Erythroblast (primary cell): ENCODE data around the gene RELT.
A peak's percentile ranks its signal among the peaks of the same experiment; 100 is the strongest.

Experiments
- DNase-seq, 2 experiments: peaks; one replicate each; lab custom pipeline; 2025; lab: John Stamatoyannopoulos, UW
- GATA1 ChIP-seq: IDR thresholded peaks from 2 replicates; pipeline ENCODE4 v1.6.1; 2011; ENCODE audit warnings: low read depth, mild to moderate bottlenecking, control low read depth, low read length, moderate library complexity
- POLR2A ChIP-seq: IDR thresholded peaks from 2 replicates; pipeline ENCODE4 v1.6.1; 2011; ENCODE audit warnings: mild to moderate bottlenecking, low read length

The RELT gene

DNA sequence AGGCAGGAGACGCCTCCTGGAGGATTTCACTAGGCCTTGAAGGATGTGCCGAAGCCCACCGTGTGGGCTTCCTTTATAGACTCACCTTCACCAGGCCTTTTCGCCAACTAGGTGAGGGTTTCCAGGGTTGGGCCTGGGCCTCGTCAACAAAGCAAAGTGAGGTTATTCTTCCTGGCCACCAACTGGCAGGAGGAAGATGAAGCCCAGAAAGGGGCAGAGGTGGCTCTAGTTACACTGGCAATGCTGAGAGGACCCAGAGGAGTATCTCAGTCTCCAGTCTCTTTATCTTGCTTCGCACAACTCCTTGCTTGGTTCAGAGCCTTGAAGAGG is 404 bp upstream of the RELT start:
- TF ChIP-seq GATA1 (no peak), POLR2A (no peak)

DNA sequence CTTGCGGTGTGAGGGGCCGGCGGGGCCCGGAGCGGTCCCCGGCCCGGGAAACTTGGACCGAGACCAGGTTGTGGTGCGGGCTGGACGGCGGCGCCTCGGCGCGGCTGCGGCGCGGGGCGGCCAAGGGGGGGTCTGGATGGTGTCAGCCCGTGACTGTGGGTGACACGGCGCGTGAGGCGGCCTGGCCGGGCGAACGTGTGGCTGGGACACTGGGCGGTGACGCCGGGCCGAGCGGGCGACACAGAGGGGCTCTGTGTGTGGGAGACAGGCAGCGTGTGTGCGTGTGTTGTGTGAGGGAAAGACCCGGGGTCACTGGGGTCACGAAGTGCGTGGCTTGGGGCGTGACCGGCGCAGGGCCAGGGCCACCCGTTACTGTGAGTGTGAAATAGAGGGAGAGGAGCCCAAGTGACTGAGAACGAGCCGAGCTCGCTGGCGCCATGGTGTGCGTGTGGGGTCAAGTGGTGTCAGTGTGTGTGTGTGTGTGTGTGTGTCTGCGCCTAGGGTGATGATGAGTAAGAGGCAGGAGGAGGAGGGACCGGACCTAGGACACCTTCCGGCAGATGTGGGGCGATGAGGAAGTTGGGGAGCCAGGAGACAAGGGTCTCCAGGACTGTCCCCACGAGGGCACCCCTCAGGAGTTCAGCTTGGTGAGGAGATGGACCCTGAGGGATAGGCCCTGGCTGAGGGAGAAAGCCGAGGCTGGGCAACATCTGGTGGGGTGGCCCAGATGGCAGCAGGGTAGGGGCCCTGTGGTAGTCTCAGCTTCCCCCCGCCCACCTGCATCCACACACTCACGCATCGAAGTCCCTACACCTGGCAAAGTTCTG is 817 bp downstream of the RELT start:
- no peak for TF ChIP-seq GATA1
- TF ChIP-seq POLR2A: no peak

More for the DNA sequence above, 404 bp upstream of the RELT start:
- no peak for DNase-seq

DNA sequence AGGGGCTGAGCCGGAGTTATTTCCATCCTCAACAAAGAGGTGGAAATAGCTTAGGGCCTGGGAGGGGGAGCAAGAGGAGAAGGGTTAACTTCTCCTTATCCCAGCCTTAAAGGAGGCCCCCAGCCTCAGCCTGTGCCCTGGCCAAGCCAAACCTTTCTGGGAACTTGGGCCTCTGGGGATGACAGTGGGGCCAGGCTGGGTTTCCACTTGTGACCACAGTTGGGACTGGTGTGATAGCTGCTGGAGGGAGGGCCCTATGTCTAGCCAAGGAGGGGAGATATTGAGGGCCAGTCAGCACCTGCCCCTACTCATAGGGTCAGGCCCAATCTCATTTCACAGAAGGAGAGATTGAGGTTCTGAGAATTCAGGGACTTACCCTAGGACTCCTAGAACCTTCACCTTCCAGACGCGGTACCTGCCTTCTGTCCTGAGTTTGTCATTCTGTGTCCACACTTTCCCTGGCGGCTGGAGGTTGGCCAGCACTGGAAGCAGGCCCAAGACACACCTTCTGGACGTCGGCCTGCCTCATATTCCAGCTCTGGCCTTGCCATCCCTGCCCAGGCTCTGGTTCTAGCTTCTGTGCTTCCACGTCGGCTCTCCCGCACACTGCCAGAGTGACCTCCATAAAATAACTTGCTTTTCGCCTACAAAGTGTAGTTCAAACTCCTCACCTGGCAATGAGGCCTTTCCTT is 3.1 kb downstream of the RELT start:
- DNase-seq: peak; percentile 65 to 68
- TF ChIP-seq POLR2A: no peak

More for the DNA sequence above, 817 bp downstream of the RELT start:
- peak; percentile 84 to 87 for DNase-seq

DNA sequence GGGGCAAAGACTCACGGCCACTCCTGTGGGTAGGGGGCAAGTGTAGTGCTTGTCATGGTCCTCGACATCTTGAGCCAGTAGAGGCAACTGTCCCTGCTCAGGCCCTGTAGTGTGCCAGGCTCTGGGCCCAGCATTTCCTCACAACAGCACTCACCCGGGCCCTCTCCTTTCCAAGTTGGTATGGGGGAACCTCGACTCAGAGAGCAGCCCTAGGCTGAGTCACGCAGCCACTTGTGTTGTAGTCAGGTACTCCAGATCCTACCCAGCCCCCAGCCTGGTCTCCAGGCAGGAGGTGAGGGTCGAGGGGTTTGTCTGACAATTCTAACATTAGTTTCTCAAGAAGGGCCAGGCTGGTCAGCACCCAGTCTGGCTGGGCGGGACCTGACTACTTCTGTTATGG is 4.1 kb downstream of the RELT start:
- no peak for TF ChIP-seq POLR2A
- TF ChIP-seq GATA1: no peak
- DNase-seq: peak in 1 of 2 experiments; percentile 16

DNA sequence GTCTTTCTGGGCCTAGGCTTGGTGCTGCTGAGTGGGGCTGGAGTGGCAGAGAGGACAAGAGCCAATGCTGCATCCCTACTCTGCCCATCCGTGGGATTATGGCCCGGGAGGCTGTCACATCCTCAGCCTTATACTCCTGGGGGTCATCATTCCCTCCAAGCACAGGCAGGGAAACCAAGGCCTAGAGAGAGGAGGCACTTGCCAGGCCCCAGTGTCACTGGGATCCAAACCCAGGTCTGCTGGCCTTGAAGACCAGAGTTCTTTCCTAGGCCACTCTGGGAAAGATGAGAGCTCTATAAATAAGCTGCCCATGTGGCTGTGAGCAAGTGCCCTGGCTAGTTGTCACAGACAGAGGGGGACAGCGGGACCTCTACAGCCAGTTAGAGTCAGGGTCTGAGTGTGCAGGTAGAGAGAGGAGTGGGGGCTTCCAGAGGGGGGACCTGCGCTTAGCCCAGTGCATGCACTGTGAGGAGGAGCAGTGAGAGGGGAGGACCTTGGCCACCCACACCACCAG is 4.8 kb downstream of the RELT start:
- TF ChIP-seq GATA1: no peak
- no peak for TF ChIP-seq POLR2A
- DNase-seq: no peak

DNA sequence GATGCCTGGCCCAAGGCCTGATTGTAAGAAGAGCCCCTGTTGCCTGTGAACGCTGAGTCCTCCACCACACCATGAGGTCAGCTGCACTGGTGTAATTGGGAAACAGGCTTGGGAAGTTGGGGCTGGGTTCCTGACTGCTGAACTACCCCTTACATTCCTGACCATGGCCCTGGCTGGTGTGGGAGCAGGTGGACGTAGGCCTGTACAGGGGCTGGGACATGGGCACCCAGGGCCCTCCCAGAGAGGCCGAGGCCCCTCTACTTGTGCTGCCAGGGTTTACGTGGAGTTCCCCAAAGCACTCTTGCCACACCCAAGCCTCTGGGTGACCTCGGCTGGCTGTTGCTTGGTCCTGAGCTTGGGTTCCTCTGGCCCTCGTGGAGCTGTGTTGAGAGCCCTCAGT is 5.4 kb downstream of the RELT start:
- DNase-seq: peak; percentile 26 to 45
- TF ChIP-seq GATA1: no peak
- no peak for TF ChIP-seq POLR2A

DNA sequence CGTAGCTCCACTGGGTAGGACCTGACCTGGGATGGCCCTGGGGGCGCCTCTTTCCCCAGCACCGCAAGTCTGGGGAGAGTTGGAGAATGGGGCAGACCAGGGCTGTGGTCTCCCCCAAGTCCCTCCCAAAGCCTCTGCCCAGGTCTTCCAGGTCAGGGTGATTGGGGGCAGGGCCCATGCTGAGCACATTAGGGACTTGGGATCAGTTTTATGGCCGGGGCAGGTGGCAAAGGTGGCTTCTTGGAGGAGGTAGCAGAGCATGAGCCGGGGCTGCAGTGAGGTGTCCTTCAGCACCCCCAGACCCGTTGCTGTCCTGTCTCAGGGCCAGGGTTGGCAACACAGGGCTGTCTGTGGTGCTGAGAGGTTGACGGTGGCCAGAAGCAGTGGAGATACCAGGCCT is 6.0 kb downstream of the RELT start:
- TF ChIP-seq POLR2A (no peak), GATA1 (no peak)
- DNase-seq: no peak

DNA sequence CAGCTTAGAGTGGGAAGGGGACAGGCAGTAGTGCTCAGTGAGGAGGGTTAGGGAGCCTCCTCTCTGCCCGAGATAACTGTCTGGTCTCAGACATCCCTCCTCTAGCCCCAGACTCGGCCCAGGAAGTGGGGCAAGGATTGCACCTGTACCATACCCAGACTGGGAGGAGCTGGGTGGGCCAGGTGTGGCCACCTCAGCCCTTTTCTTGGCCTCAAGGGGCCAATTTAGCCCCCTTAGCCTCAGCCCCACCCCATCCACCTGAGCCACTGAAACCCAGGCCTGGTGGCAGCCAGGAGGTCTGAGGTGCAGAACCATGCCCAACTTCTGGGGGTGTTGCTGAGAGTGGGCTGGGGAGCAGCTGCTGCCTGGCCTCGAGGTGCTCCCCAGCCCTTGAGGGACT is 6.5 kb downstream of the RELT start:
- DNase-seq: no peak

DNA sequence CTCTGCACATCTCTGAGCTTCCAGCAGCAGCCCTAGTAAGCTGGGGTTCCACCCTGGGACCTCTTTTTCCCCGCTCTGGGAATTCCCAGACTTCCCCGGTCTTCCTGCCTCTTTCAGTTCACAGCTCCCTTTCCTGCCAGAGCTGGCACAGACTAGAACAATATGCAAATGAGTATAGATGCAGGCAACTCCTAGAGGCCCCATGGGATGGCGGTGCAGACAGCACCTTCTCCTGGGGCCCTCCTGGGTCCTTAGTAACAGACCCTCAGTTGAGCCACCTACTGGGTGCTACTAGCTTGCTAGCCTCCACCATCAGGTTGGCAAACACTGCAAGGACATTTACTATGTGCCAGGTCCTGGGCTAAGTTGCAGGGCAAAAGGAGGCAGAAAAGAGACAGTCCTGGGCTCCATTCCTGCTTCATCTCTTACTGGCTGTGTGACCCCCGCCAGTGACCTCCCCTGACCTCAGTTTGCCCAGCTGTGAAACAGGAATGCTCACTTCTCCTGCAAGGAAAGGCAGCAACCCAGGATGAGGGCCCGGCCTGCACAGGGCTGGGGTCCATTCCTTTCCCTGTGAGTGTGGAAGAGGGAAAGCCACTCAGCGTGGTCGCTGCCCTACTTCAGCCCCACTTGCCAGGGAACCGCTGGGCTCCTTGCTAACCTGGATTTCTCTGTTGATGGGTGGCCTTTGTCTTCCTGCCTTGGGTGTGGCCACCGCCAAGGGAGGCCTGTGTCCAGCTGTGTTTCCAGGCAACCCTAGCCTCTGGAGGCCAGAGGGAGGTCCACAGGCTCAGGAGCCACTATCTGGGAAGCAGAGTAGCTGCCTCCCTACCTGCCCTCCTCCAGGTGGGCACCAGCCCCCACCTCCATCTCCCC is 7.3 kb downstream of the RELT start:
- DNase-seq: peak; percentile 18 to 22

More for the DNA sequence above, 6.5 kb downstream of the RELT start:
- TF ChIP-seq POLR2A (no peak), GATA1 (no peak)

DNA sequence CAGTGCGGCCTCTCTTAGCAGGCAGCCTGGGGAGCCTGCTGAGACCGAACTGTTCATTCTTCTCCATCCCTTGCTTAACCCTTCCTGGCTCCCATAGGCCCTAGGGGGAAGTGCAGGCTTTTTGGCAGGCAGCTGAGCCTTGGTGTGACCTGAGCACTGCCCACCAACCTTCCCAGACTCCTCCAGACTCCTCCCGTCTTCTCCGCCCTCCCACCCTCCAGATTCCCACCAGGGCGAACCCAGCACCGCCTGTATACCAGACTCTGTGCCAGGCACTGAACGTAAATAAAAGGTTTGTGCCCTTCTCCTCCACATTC is 7.9 kb downstream of the RELT start:
- DNase-seq: no peak
- TF ChIP-seq GATA1 (no peak), POLR2A (no peak)

More for the DNA sequence above, 7.3 kb downstream of the RELT start:
- TF ChIP-seq GATA1: no peak
- no peak for TF ChIP-seq POLR2A

DNA sequence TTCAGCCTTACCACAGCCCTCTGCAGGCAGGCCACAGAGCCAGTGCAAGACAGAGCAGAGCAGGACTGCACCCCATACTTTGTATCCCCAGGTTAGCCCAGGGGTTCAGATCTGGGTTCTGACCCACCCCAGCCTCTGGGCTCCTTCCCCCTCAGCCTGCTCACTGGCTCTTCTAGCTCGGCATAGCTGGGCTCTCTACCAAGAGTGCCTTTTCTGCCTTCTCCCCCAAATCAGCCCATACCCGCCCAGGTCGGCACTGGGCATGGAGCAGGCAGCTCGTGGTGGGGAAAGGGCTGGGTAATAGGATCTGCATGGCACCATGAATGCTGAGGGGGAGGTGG is 8.3 kb downstream of the RELT start:
- no peak for DNase-seq
- TF ChIP-seq GATA1: no peak
- TF ChIP-seq POLR2A: no peak

DNA sequence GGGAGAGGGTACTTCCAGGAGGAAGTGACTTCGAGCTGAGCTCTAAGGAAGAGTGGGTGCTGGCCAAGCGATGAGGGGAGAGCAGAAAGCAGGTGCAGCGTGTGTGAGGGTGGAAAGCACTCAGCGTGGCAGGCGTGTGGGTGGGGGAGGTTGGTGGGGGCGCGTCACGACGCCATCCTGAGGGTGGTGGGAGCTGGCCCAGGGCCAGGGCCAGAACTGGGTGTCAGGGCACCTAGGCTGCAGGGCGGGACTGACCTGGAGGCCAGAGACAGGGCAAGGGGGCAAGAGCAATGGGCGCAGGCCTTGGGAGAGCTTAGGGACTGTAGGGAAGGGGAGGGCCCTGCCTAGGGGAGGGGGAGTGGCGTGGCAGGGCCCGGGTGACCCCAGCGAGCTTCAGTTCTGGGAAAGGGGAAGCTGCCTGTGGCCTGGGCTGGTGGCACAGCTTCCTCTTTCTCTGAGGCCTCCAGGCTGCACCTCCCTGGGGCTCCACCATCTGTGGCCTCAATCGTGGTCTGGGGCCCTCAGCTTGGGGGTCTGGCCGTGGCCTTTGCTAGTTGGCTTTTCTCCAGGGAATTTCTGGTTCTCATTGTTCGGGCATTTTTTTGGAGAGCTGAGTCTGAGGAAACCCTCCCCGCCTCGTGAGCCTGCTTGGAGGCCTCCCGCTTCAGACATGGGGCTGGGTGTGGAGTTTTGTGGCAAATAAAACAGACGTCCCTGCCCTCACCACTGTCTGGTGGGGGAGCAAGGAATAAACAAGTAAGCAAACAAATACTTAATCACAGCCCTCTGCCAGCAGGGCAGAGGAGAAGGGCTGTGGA is 8.9 kb downstream of the RELT start:
- TF ChIP-seq POLR2A (no peak), GATA1 (no peak)
- peak; percentile 35 to 54 for DNase-seq

DNA sequence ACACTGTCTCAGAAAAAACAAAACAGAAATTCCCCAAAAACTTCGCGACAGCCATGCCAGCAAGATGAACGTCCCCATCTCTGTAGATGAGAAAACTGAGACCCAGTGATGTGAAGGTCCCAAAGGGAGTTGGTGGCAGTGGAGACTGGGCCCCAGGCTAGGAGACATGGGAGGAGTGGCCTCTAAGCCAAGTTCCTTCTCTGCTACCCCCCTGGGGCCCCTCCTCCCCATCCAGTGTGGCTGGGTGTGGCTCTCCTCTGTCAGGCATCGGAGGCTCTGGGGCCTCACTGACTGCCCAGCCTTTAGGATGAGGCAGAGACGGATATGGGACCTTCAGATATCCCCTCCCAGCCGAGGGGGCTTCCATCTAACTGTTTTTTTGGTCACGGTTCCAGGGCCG is 9.8 kb downstream of the RELT start:
- peak; percentile 82 to 86 for DNase-seq
- TF ChIP-seq GATA1 (no peak), POLR2A (no peak)
